Loucy (cell line): ENCODE data around the gene SMDT1.
"Not testable (repeated sequence)": the region's sequence is repeated elsewhere in the genome, so short reads cannot be mapped to it uniquely, and the experiment has no call there.

Experiments used
- EZH2phosphoT487 ChIP-seq: fragments of 200-600 bp; IDR thresholded peaks from 2 replicates; pipeline ENCODE4 v1.6.1; 2018; ENCODE audit warnings: antibody characterized with exemption, mild to moderate bottlenecking, moderate library complexity, borderline replicate concordance
- TF ChIP-seq, protein P1 (sequence below): fragments of 200-600 bp; sonication (generic); conservative IDR thresholded peaks from 2 replicates; pipeline ENCODE4 v1.5.1; 2014; ENCODE audit warnings: mild to moderate bottlenecking, antibody characterized with exemption, low read length

DNA sequence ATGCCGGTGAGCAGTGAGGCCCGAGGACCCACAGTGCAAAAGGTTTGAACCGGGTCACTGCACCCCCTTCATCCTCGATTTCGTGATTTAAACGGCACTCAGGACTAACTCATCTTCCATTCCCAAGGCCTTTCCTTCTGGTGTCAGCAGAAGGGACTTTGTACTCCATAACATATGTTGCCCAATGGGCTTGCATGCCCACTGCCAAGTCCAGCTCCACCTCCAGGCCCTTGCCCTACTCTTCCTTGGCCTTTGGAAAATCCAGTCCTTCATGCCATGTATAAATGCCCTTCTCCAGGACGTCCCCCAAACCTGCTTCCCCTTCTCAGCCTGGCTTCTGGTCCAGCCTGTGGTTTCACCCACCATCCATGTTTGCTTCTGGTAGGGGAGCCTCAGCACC is 50.7 kb downstream of the SMDT1 start:
- TF ChIP-seq, protein P1, sequence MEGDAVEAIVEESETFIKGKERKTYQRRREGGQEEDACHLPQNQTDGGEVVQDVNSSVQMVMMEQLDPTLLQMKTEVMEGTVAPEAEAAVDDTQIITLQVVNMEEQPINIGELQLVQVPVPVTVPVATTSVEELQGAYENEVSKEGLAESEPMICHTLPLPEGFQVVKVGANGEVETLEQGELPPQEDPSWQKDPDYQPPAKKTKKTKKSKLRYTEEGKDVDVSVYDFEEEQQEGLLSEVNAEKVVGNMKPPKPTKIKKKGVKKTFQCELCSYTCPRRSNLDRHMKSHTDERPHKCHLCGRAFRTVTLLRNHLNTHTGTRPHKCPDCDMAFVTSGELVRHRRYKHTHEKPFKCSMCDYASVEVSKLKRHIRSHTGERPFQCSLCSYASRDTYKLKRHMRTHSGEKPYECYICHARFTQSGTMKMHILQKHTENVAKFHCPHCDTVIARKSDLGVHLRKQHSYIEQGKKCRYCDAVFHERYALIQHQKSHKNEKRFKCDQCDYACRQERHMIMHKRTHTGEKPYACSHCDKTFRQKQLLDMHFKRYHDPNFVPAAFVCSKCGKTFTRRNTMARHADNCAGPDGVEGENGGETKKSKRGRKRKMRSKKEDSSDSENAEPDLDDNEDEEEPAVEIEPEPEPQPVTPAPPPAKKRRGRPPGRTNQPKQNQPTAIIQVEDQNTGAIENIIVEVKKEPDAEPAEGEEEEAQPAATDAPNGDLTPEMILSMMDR, result not testable (repeated sequence)
- not testable (repeated sequence) for TF ChIP-seq EZH2phosphoT487
